ENCODE measurements around the gene ZNF44. TPM values are rescaled to one million over a fixed set of nuclear protein-coding genes. Genes with fewer than 3 reads are reported as not detected.
"Not testable (repeated sequence)": the region's sequence is repeated elsewhere in the genome, so short reads cannot be mapped to it uniquely, and the experiment has no call there.

ZNF44 gene
- total RNA-seq: 10 to 100 TPM; 20.8 to 21.8 TPM

DNA sequence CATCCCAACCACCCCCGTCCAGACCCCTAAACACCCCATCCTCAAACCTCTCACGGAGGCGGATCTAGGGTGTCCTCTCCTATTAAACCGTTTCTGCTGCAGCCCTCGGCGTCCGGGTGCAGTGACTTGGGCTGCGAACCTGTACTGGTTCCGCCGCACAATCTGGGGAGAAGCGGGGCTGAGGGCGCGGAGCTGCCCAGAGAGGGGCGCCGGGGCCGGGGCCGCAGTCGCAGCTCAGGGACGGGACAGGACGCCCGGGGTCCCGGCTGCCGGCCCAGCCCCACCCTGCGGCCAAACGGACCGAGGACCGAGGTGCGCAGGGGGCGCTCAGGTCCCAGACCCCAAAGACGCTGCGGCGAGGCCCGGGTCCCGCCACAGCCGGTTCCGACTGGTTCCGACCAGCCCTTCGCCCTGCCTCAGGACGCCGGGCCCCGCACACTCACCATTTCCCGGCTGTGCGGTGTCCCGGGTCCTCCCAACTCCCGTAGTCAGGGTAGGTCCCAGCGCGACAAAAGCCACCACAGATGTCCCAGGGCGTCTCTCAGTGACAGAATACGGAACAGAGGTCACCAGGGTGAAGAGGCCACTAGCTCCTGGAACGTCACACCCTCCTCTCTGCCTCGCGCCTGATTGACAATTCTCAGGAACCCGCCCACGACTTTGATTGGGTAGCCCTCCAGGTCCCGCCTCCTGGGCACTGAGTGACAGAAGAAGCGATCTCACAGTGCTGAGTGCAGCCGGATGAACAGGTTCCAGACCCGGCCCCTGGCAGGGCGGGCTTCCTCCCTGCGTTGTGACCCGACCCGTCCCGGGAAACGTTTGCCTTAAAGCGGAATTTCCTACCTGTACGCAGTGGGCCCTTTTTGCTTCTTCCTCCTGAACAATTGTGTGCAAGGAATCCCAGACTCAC lies at the start of gene ZNF44:
Gene ZNF44, minus strand, starts transcription at position 635 of the 910 bp plus-strand sequence. Its CDS starts 189 bp downstream, at position 446.
- DNase-seq: peak; percentile 89
- Mint-ChIP-seq H3K4me3 (peak within 1 kb of the TSS; percentile 100), H3K9me3 (peaks cover 7% of the 10 kb centered on the region), H3K4me1 (peaks cover 24% of the 10 kb centered on the region), H3K27ac (peak within 1 kb of the TSS; percentile 98), H3K36me3 (peaks cover 15% of the 10 kb centered on the region), H3K27me3 (no peaks in the 10 kb centered on the region)
- ATAC-seq (ENCODE audit: low read depth): peak; percentile 94
- POLR2A ChIA-PET: interaction anchor here (0.6 to 2.5 kb wide), 9 partner anchors 30 to 307 kb away, joined by 3 to 31 read pairs (median 3); partner anchors contain the start of genes ZNF20, ZNF442, ZNF563 and ZNF625

DNA sequence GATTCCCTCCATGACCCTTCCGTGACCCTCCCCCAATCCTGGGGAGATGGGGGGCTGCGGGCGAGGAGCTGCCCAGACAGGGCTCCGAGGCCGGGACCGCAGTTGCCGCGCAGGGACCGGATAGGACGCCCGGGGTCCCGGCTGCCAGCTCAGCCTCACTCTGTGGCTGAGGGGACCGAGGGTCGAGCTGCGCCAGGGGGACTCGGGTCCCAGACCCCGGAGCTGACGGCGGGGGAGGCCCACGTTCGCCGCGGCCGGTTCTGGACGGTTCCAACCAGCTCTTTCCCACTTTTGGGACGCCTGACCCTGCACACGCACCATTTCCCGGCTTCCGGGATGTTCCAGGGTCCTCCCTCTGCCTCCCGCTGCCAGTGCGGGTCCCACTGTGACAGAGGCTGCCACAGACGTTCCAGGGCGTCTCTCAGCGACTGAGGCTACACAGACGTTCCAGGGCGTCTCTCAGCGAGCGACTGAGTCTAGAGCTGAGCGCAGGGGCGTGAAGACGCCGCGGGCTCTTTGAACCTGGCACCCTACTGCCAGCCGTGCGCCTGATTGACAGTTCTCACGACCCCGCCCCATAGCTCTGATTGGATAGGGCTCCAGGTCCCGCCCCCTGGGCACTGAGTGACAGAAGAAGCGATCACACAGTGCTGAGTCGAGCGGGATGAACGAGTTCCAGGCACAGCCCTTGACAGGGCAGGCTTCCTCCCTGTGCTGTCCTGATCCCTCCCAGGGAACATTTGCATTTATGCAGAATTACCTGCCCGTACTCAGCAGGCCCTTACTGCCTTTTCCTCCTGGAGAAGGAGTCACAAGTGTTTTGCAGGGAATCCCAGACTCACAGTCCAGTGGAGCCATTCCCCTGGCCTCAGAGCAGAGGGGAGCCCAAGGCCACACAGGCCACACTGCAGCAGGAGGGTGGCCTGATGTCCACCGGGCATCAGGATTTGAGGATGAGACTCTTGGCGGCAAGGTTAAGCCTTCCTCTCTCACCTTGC lies 38.8 kb upstream of the ZNF44 start, which contains the start of gene ZNF563:
Gene ZNF563, minus strand, starts transcription at position 472 of the 998 bp plus-strand sequence. Its CDS starts 151 bp downstream, at position 321.
- Mint-ChIP-seq H3K4me1 (peaks cover 23% of the 10 kb centered on the region), H3K27ac (peak within 1 kb of the TSS; percentile 99), H3K27me3 (no peaks in the 10 kb centered on the region), H3K4me3 (peak within 1 kb of the TSS; percentile 89), H3K36me3 (peaks cover 9% of the 10 kb centered on the region), H3K9me3 (peaks cover 6% of the 10 kb centered on the region)
- peak; percentile 97 for ATAC-seq (ENCODE audit: low read depth)
- DNase-seq: peak; percentile 95
- POLR2A ChIA-PET: interaction anchor here (0.6 to 3.0 kb wide), 24 partner anchors 12 to 567 kb away, joined by 3 to 31 read pairs (median 4); partner anchors contain the start of genes ZNF136, ZNF20, ZNF433 and ZNF44

- Mint-ChIP-seq H3K9me3 (peaks cover 9% of the 10 kb centered on the region), H3K4me3 (peak overlapping the region; percentile 89), H3K27me3 (no peaks in the 10 kb centered on the region), H3K36me3 (peaks cover 15% of the 10 kb centered on the region), H3K27ac (peak overlapping the region; percentile 30), H3K4me1 (peaks cover 23% of the 10 kb centered on the region)
- POLR2A ChIA-PET: interaction anchor here (0.6 to 2.7 kb wide), 5 partner anchors 37 to 600 kb away, joined by 3 to 31 read pairs (median 8); partner anchors contain the start of genes ZNF136 and ZNF44
- DNase-seq: no peak
- ATAC-seq (ENCODE audit: low read depth): no peak
Observed at GRCh38 chr19:12331211-12331941, 36.7 kb upstream of the ZNF44 start.

DNA sequence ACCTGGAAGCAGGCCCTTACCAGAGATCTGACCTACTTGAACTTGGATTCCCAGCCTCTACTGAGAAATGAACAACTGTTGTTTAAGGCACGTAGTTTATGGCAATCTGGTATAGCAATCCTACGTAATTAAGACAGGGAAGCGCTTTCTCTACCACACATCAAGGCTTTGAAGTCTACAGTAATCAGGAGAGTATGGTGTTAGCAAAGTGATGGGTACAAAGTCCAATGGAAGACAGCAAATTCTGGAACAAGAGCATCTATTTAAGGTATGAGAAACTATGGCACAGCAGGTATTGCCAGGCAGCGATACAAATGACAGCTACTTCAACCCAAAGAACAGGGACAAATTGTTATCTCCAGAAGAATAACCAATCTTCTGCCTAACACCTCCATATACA lies 35.7 kb upstream of the ZNF44 start:
- DNase-seq (no peak), ATAC-seq (ENCODE audit: low read depth) (no peak)
- Mint-ChIP-seq H3K4me1 (peaks cover 23% of the 10 kb centered on the region), H3K36me3 (peaks cover 22% of the 10 kb centered on the region), H3K27ac (no peak overlapping the region), H3K4me3 (no peak overlapping the region), H3K27me3 (no peaks in the 10 kb centered on the region), H3K9me3 (peaks cover 9% of the 10 kb centered on the region)
- POLR2A ChIA-PET: no interaction called here

- H3K4me1 Mint-ChIP-seq: peaks cover 2% of the 10 kb centered on the region
- no peak overlapping the region for H3K4me3 Mint-ChIP-seq
- H3K9me3 Mint-ChIP-seq: peaks cover 17% of the 10 kb centered on the region
- DNase-seq: no peak
- no peak for ATAC-seq (ENCODE audit: low read depth)
- H3K27me3 Mint-ChIP-seq: no peaks in the 10 kb centered on the region
- H3K27ac Mint-ChIP-seq: no peak overlapping the region
- peaks cover 54% of the 10 kb centered on the region for H3K36me3 Mint-ChIP-seq
- POLR2A ChIA-PET: no interaction called here
Observed at GRCh38 chr19:12325690-12326089, 31.0 kb upstream of the ZNF44 start.

DNA sequence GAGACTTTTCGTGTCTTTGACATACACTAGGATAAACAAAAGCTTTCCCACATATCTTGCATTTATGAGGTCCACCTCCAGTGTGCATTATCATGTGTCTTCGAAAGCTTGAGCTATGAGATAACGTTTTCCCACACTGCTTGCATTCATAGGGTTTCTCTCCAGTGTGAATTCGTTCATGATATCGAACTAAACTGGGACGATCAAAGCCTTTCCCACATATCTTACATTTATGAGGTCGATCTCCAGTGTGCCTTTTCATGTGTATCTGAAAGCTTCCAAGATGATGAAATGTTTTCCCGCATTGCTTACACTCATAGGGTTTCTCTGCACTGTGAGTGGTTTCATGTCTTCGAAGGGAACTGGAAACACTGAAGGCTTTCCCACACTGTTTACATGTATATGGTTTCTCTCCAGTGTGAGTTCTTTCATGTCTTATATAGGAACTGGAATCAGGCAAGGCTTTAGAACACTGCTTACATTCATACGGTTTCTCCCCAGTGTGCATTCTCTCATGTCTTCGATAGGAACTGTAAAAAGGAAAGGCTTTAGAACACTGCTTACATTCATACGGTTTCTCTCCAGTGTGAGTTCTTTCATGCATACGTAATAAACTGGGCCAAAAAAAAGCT lies 24.2 kb upstream of the ZNF44 start:
- DNase-seq (no peak), ATAC-seq (ENCODE audit: low read depth) (no peak)
- Mint-ChIP-seq H3K4me1 (no peaks in the 10 kb centered on the region), H3K27me3 (no peaks in the 10 kb centered on the region), H3K27ac (no peak overlapping the region), H3K9me3 (peaks cover 33% of the 10 kb centered on the region), H3K4me3 (no peak overlapping the region), H3K36me3 (peaks cover 62% of the 10 kb centered on the region)
- POLR2A ChIA-PET: no interaction called here

DNA sequence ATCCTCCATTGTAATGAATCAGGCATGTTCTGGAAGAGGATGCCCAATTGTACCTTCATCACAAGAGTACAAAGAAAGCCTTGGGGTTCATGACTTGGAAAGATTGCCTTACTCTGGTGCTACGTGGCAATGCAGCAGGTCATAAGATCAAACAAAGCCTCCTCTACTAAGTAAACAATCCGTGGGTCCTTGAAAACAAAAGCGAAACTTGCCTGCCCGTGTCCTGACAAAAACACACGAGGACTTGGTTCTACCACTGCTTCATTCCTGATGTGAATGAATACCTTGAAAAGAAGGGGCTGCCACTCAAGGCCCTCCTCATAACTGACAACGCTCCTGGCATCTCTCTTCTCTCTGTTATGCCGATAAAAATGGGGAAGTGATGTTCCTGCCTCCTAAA lies 19.9 kb upstream of the ZNF44 start:
- no peak overlapping the region for H3K27ac Mint-ChIP-seq
- POLR2A ChIA-PET: no interaction called here
- no peak overlapping the region for H3K4me3 Mint-ChIP-seq
- H3K9me3 Mint-ChIP-seq: peaks cover 30% of the 10 kb centered on the region
- H3K4me1 Mint-ChIP-seq: no peaks in the 10 kb centered on the region
- H3K36me3 Mint-ChIP-seq: peaks cover 33% of the 10 kb centered on the region
- ATAC-seq (ENCODE audit: low read depth): no peak
- no peak for DNase-seq
- H3K27me3 Mint-ChIP-seq: no peaks in the 10 kb centered on the region

GRCh38 chr19:12308891-12309290 lies 14.2 kb upstream of the ZNF44 start:
- POLR2A ChIA-PET; H3K36me3 Mint-ChIP-seq; H3K27me3 Mint-ChIP-seq; H3K9me3 Mint-ChIP-seq; ATAC-seq (ENCODE audit: low read depth); DNase-seq; H3K4me1 Mint-ChIP-seq; H3K27ac Mint-ChIP-seq; H3K4me3 Mint-ChIP-seq: not testable (repeated sequence)

DNA sequence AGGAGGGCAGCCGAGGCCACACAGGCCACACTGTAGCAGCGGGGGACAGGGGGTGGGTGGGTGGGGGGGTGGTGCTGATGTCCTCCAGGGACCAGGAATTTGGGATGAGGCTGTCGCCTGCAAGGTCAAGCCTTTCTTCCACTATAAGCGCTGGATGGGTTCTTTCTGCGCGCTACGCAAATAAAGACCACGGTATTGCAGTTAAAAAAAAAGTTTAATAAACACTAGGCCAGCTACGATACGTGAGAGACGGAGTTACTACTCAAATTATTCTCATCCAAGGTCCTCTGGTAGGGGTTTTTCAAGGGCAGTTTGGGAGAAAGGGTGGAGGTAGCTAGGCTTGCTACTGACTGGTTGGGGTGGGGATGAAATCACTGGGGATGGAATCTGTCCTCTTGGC lies 508 bp upstream of the ZNF44 start:
- Mint-ChIP-seq H3K9me3 (peaks cover 7% of the 10 kb centered on the region), H3K36me3 (peaks cover 15% of the 10 kb centered on the region), H3K27ac (peak overlapping the region; percentile 95), H3K4me1 (peaks cover 19% of the 10 kb centered on the region), H3K4me3 (peak overlapping the region; percentile 95), H3K27me3 (no peaks in the 10 kb centered on the region)
- DNase-seq: no peak
- POLR2A ChIA-PET: interaction anchor here (0.6 to 2.5 kb wide), 8 partner anchors 38 to 308 kb away, joined by 3 to 31 read pairs (median 4); partner anchors contain the start of genes ZNF20, ZNF442, ZNF563 and ZNF625
- peak; percentile 18 for ATAC-seq (ENCODE audit: low read depth)

DNA sequence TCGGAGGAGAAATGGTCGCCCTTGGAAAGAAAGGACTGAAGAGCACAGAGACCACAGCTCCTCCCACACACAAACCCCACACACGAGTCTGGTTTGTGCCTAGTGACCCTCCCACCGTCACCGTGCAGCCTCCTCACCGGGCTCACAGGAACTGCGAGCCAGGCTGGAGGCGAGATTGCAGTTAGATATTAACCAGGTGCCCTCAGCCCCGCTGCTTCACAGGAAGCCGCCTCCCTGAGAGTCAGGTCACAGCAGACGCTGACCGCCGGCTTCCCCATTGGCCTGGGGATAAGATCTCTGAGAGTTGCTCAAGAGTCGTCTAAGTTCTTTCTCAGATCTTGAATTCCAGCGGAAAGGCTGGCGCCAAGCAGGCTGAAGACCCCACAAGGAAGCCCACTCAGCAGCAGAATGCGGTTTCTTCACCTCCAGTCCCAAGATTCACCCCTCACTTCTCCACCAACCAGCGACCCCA lies 870 bp downstream of the ZNF44 start:
- Mint-ChIP-seq H3K4me3 (peak overlapping the region; percentile 100), H3K4me1 (peaks cover 31% of the 10 kb centered on the region), H3K27ac (peak overlapping the region; percentile 98), H3K9me3 (peaks cover 7% of the 10 kb centered on the region), H3K36me3 (peaks cover 22% of the 10 kb centered on the region), H3K27me3 (no peaks in the 10 kb centered on the region)
- DNase-seq (peak; percentile 62), ATAC-seq (ENCODE audit: low read depth) (peak; percentile 16)
- POLR2A ChIA-PET: interaction anchor here (0.6 to 2.5 kb wide), 3 partner anchors 39 to 246 kb away, joined by 3 to 31 read pairs (median 5); partner anchors contain the start of genes ZNF442 and ZNF563

GRCh38 chr19:12289790-12290065 lies 5.0 kb downstream of the ZNF44 start:
- Mint-ChIP-seq H3K27me3 (no peaks in the 10 kb centered on the region), H3K27ac (peak overlapping the region; percentile 92), H3K9me3 (peaks cover 8% of the 10 kb centered on the region), H3K36me3 (peaks cover 58% of the 10 kb centered on the region), H3K4me1 (peaks cover 28% of the 10 kb centered on the region), H3K4me3 (peak overlapping the region; percentile 78)
- no peak for DNase-seq
- ATAC-seq (ENCODE audit: low read depth): no peak
- POLR2A ChIA-PET: interaction anchor here (0.6 to 2.9 kb wide), 2 partner anchors 44 to 322 kb away, joined by 5 to 17 read pairs; partner anchors contain the start of gene ZNF563

Measured in activated naive CD8-positive, alpha-beta T cell treated with anti-CD3 and anti-CD28 coated beads, Interleukin-2, amount 10 ng/mL, durations not matched to agents 7 days and 5 days (primary cell).